GM18858 (cell line): ENCODE data around the gene RIPK1.

ENCODE experiments used
- ATAC-seq: cut with Tn5 transposase; IDR thresholded peaks from one replicate; pipeline ENCODE4 v1.9.1; 2021; ENCODE audit not compliant: unreplicated experiment

RIPK1 gene

DNA sequence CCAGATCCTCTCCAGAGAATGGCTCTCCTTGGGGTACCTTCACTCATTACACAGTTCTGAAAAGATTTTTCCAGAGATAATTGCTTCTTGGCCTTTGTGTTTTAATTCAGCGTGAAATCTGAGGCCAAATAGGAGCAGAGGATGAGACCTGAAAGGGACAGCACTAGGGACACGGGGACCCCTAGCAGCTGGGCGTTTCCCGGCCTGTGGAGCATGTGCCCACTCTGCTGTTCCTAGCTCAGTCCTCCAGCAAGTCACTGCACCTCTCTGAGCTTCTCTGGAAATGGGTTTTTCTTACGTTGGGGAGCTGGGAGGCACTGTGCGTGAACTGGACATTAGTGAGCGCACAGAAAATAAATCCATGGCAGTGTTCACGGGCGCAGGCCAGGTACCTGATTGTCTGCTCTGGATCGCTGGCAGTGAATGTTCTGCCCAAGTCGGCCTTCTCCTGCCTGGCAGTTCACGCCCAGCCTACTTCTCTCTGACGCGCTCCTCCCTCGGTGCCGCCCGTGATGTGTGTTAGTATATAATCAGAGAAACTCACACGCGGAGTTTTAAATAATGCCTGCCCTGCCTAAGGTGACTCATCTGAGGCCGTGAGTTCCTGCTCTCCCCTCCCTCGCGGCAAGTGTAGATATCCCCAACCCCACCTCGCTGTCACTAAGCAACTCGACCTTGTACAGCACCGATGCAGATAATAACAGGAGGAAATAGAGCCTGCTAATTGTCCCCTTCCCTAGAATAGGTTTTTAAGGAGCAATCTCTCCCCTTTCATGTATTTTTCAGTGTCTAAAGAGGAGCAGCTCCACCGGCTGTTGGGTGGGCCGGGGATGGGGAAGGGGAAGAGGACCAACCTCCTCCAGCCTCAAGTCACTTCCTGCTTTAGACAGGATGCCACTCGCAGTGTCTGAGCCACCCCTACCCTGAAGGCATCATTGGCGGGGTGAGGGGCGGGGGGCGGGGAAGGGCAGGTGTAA, 91.8 kb downstream of the RIPK1 start:
- ATAC-seq, result no peak

DNA sequence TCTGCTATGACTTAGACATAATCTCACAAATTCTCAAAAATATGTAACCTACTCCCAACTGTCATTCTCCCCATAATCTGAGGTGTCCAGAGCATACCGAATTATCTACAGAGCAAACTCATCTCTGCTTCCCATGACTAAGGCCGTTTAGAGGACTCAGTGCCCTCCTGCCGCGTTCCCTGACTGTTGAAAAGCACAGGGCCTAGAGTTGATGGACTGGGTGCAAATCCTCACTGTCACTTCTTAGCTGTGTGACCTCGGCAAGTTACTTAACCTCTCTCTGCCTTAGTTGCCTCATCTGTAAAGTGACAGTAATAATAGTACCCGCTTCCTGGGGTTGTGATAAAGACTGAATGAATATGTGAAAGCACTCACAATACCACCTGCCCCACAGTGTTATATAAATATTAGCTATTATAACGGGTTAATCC, 93.8 kb downstream of the RIPK1 start:
- no peak for ATAC-seq

DNA sequence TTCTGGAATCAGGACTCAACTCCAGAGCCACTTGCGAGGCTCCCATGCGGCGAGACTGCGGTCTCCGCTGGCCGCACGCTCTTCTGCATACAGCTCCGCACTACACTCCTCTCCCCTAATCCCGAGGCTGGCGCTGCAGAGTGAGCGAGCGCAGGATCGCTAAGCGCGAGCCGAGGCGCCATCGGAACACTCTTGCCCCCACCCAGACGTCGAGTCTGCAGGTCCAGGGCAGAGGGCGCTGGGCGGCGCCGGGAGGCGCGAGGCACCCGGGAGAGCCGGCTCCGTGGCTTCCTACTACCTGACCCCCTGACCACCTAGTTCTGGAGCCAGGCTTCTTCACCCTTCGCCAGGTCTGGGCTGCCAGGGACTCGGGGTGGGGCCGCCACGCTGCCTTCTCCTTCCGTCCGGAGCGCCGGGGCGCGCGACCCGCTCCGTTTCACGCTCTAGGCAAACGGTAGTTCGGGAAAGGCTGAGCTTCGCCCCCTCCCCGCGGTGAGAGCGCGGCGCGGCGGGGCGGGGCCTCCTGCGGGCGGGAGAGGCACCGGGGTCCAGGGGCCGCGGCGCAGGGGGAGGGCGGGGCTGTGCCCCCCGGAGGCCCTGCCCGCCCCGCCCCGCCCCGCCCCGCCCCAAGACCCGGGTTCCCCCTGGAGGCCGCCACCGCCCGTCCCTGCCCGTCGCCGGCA, 94.4 kb downstream of the RIPK1 start:
- no peak for ATAC-seq

DNA sequence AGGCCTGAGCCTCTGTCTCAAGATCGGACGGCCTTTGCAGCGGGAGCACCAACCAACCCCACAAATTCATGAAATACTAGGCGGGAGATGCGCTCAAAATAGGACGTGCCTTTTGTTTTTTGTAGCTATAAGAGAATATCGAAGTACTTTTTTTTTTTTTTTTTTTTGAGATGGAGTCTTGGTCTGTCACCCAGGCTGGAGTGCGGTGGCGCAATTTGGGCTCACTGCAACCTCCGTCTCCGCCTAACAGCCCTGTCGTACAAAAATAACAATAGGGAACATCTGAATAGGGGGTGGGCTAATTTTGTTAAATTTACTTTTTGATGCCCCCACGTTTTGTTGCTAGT, 94.9 kb downstream of the RIPK1 start:
- no peak for ATAC-seq

DNA sequence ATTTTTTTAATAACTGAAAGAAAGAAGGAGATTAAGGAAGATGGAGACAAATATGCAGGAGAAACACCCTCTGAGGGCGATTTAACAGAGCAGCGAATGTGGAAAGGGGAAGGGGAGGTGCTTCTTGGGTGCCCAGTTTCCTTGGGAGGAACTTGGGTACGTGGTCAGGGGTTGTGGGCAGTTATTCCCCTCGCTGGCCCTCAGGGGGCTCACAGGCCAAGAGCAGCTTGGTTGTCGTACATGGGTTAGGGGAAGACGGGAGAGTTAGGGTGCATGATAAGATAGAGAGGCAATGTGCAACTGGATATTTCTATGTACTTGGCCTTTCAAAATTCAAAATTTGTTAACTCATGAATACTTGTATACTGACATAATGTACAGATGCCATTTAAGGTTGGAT, 96.1 kb downstream of the RIPK1 start:
- ATAC-seq, result no peak
